Thymus (tissue), 11 donors: ENCODE data around the gene SLC29A2. TPM values are rescaled to one million over a fixed set of nuclear protein-coding genes. Genes with fewer than 3 reads are reported as not detected.
A peak's percentile ranks its signal among the peaks of the same experiment; 100 is the strongest.

ENCODE experiments used
- DNase-seq, 9 donors: peaks; one replicate each; pipeline ENCODE4 v3.0.0-alpha.2; 2013; ENCODE audit warnings: low spot score in 9 of 9, low read depth in 6 of 9, missing footprints in 1 of 9
- H3K27ac ChIP-seq, 2 donors: one replicate each; pipeline ENCODE4 v1.5.1; 2013; ENCODE audit warnings: control low read depth in 1 of 2, low read depth in 1 of 2, low read length in 1 of 2, mild to moderate bottlenecking in 1 of 2, moderate library complexity in 1 of 2
- H3K27me3 ChIP-seq, 2 donors: one replicate each; pipeline ENCODE4 v1.5.1; 2013; ENCODE audit warnings: low read length in 1 of 2; ENCODE audit not compliant: control insufficient read depth in 2 of 2, insufficient read depth in 1 of 2
- H3K36me3 ChIP-seq, 2 donors: one replicate each; pipeline ENCODE4 v1.5.1; 2013; ENCODE audit warnings: low read length in 1 of 2, mild to moderate bottlenecking in 1 of 2, moderate library complexity in 1 of 2; ENCODE audit not compliant: control insufficient read depth in 2 of 2, insufficient read depth in 2 of 2
- H3K4me1 ChIP-seq, 2 donors: one replicate each; pipeline ENCODE4 v1.5.1; 2013; ENCODE audit warnings: low read length in 2 of 2; ENCODE audit not compliant: control insufficient read depth in 2 of 2, insufficient read depth in 2 of 2
- H3K4me3 ChIP-seq, 2 donors: one replicate each; pipeline ENCODE4 v1.5.1; 2013; ENCODE audit warnings: low read length in 2 of 2, control low read depth in 1 of 2, mild to moderate bottlenecking in 1 of 2
- H3K9me3 ChIP-seq, 2 donors: one replicate each; pipeline ENCODE4 v1.5.1; 2013; ENCODE audit warnings: low read length in 1 of 2, mild to moderate bottlenecking in 1 of 2; ENCODE audit not compliant: control insufficient read depth in 2 of 2, insufficient read depth in 1 of 2
- WGBS: extraction: QIAGEN DNeasy Blood & Tissue Kit; methylation state at CpG from one replicate; pipeline ENCODE4 v1.1.7; 2013; 5-methylcytosine and 5-hydroxymethylcytosine counted together
- polyA plus RNA-seq: library from polyadenylated mRNA; stranded (reverse); fragments of 200-250 nt; gene quantifications from one replicate; pipeline ENCODE4 v1.2.3, GENCODE V29; 2013
- total RNA-seq: library from RNA; stranded (reverse); fragments of 120-200 nt; gene quantifications from one replicate; pipeline ENCODE4 v1.2.4, GENCODE V29; 2013
- donor health status: healthy.

Gene SLC29A2
- total and polyA plus RNA-seq, 2 donors, result 1.6 to 14.2 TPM

- Histone ChIP-seq H3K27ac (no peak overlapping the region), H3K9me3 (peaks cover 0 to 4% of the 10 kb centered on the region in 2 donors), H3K4me3 (no peak overlapping the region), H3K27me3 (peaks cover 5 to 35% of the 10 kb centered on the region in 2 donors), H3K4me1 (peaks cover 31 to 33% of the 10 kb centered on the region in 2 donors), H3K36me3 (peaks cover 0 to 2% of the 10 kb centered on the region in 2 donors)
- no peak for DNase-seq
- 95% methylated on average over 12 of the region's 12 CpGs for WGBS
Observed at GRCh38 chr11:66331542-66332370, 39.8 kb downstream of the SLC29A2 start.

GRCh38 chr11:66330931-66331330, 40.6 kb downstream of the SLC29A2 start:
- Histone ChIP-seq H3K9me3 (peaks cover 0 to 6% of the 10 kb centered on the region in 2 donors), H3K4me1 (peaks cover 29 to 33% of the 10 kb centered on the region in 2 donors), H3K36me3 (no peaks in the 10 kb centered on the region), H3K27me3 (peaks cover 5 to 27% of the 10 kb centered on the region in 2 donors), H3K27ac (no peak overlapping the region), H3K4me3 (no peak overlapping the region)
- 82% methylated on average over 10 of the region's 10 CpGs for WGBS
- DNase-seq, result no peak

DNA sequence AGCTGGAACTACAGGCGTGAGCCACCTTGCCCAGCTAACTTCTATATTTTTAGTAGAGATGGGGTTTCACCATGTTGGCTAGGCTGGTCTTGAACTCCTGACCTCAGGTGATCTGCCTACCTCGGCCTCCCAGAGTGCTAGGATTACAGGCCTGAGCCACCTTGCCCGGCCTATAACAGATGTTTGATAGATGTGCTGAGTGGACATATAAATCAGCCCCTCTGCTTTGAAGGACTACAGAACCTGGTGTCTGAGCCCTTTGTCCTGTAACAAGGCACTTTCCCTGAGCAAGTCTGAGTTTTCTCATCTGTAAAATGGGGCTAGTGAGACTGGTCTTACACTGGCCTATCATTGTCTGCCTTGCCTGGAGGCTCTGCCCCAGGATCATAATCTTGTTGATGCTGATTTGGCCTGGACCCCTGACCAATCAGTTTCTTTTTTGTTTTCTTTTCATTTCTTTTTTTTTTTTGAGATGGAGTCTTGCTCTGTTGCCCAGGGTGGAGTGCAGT, 42.3 kb downstream of the SLC29A2 start:
- Histone ChIP-seq H3K36me3 (no peaks in the 10 kb centered on the region), H3K27me3 (peaks cover 0 to 10% of the 10 kb centered on the region in 2 donors), H3K27ac (no peak overlapping the region), H3K4me1 (peaks cover 38 to 50% of the 10 kb centered on the region in 2 donors), H3K4me3 (no peak overlapping the region), H3K9me3 (peaks cover 0 to 16% of the 10 kb centered on the region in 2 donors)
- WGBS, result over 99% methylated on average over 3 of the region's 3 CpGs
- no peak for DNase-seq

DNA sequence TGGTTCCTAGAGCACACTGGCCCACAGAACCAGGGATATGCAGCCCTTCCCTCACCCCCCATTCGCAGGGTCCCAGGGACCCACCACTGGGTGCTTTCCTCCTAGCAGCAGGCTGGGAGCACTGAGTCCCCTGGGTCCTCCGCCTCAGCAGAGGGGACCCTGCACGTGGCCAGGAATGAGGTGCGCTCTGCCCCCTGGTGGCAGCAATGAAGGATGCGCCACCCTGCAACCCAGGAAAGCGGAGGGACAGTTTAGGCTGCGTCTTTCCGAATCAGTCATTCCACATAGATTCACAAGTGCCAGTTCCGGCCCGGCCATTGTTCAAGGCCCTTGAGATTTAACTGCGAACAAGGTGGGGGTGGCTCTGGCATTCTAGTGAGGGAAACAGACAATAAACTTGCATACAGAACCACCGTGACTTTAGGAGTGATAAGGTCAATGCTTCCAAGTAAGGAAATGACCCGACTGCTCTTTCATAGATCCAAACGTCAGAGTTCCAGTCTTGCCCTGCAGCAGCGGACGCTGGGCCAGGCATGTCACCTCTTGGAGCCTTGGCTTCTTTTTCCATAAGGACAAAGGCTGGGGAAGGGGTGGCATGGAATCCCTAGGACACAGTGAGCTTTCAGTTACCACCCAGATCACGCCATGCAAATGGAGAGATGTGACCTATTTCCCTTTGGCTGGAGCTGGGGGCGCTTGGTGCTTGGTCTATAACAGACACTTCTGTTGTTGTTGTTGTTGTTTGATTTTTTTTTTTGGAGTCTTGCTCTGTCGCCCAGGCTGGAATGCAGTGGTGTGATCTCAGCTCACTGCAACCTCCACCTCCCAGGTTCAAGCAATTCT, 43.0 kb downstream of the SLC29A2 start:
- peak in 7 of 9 donors; percentile 69 to 93 (median 84) for DNase-seq
- no peaks in the 10 kb centered on the region for H3K36me3 ChIP-seq
- peaks cover 0 to 16% of the 10 kb centered on the region in 2 donors for H3K9me3 ChIP-seq
- H3K27ac ChIP-seq, result peak overlapping the region; percentile 38 to 89
- H3K27me3 ChIP-seq, result peaks cover 0 to 6% of the 10 kb centered on the region in 2 donors
- WGBS, result 17% methylated on average over 19 of the region's 19 CpGs
- H3K4me3 ChIP-seq, result peak overlapping the region in 1 of 2 donors; percentile 1
- H3K4me1 ChIP-seq, result peaks cover 38 to 52% of the 10 kb centered on the region in 2 donors

GRCh38 chr11:66328031-66328301, 43.6 kb downstream of the SLC29A2 start:
- Histone ChIP-seq H3K27ac (peak overlapping the region; percentile 38 to 89), H3K36me3 (no peaks in the 10 kb centered on the region), H3K9me3 (peaks cover 0 to 16% of the 10 kb centered on the region in 2 donors), H3K4me3 (no peak overlapping the region), H3K4me1 (peaks cover 38 to 54% of the 10 kb centered on the region in 2 donors), H3K27me3 (peaks cover 0 to 4% of the 10 kb centered on the region in 2 donors)
- DNase-seq, result peak in 1 of 9 donors; percentile 43
- 69% methylated on average over 3 of the region's 3 CpGs for WGBS

DNA sequence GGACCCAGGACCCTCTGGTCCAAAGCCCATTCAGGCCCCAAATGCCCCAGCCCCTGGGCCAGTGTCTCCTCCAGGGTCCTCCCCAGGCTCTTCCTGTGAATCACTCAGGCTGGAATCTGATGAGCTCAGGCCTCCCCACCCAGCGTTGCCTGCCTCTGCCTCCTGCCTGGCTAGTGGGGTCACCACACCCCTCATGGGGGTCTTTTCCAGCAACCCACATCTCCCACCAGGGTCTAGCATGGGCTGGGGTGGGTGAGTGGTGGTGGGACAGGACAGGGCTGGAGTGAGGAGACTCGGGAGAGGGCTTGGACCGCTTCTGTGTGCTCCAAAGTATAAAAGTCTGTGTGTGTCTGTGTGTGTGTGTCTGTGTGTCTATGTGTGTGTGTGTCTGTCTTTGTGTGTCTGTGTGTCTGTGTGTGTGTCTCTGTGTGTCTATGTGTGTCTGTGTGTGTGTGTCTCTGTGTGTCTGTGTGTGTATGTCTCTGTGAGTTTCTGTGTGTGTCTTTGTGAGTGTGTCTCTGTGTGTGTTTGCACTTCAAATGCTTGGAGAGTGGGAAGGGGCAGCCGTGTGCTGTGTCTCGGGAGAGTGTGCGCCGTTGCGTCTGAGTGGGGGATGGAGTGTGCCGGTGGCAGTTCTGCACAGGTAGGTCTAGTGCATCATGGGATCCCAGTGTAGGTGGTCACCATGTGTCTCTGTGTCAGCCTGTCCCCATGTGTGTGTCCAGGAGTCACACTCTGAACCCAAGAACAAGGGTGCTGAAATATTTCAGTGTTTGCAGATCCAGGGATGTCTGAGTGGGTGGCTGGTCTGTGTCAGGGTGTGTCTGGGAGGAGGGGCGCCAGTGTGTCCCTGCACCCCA, 44.2 kb downstream of the SLC29A2 start:
- H3K27me3 ChIP-seq, result peaks cover 0 to 4% of the 10 kb centered on the region in 2 donors
- H3K4me3 ChIP-seq, result no peak overlapping the region
- H3K9me3 ChIP-seq, result peaks cover 0 to 19% of the 10 kb centered on the region in 2 donors
- no peak for DNase-seq
- H3K27ac ChIP-seq, result peak overlapping the region; percentile 56 to 89
- H3K36me3 ChIP-seq, result no peaks in the 10 kb centered on the region
- 95% methylated on average over 10 of the region's 10 CpGs for WGBS
- H3K4me1 ChIP-seq, result peaks cover 38 to 59% of the 10 kb centered on the region in 2 donors

- peaks cover 38 to 69% of the 10 kb centered on the region in 2 donors for H3K4me1 ChIP-seq
- no peaks in the 10 kb centered on the region for H3K36me3 ChIP-seq
- peak in 7 of 9 donors; percentile 57 to 92 (median 79) for DNase-seq
- H3K4me3 ChIP-seq, result peak overlapping the region; percentile 9 to 17
- H3K9me3 ChIP-seq, result peaks cover 0 to 21% of the 10 kb centered on the region in 2 donors
- H3K27me3 ChIP-seq, result no peaks in the 10 kb centered on the region
- 36% methylated on average over 21 of the region's 21 CpGs for WGBS
- peak overlapping the region; percentile 89 to 93 for H3K27ac ChIP-seq
Observed at GRCh38 chr11:66326261-66327111, 45.1 kb downstream of the SLC29A2 start.

GRCh38 chr11:66325263-66325671, 46.3 kb downstream of the SLC29A2 start:
- H3K27ac ChIP-seq, result peak overlapping the region; percentile 89 to 93

More at GRCh38 chr11:66325263-66325671, 46.3 kb downstream of the SLC29A2 start:
- Histone ChIP-seq H3K4me3 (no peak overlapping the region), H3K9me3 (peaks cover 0 to 21% of the 10 kb centered on the region in 2 donors), H3K27me3 (no peaks in the 10 kb centered on the region), H3K36me3 (no peaks in the 10 kb centered on the region), H3K4me1 (peaks cover 38 to 70% of the 10 kb centered on the region in 2 donors)
- WGBS, result 55% methylated on average over 8 of the region's 8 CpGs
- peak in 4 of 9 donors; percentile 55 to 79 (median 66) for DNase-seq
